NCI-H226 (cell line): ENCODE measurements around the gene ENKD1.

ENCODE experiments used
- DNase-seq: peaks from one replicate; pipeline ENCODE4 v3.0.0-alpha.2; 2015

Gene ENKD1

GRCh38 chr16:67648088-67648763 is 18.3 kb downstream of the ENKD1 start:
- DNase-seq = no peak

DNA sequence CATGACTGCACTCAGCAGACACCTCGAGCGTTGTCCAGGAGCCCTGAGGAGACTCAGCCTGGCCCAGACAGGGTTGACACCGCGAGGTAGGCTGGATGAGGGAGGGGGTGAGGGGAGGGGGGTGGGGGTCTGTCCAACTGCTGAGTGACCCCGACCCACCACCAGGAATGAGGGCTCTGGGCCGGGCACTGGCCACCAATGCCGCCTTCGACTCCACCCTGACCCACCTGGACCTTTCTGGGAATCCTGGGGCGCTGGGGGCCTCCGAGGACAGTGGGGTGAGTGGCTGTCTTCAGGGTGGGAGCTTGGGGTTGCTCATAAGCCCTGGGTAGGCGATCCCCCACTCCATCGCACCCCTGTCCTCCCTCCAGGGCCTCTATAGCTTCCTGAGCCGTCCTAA is 18.9 kb downstream of the ENKD1 start:
- no peak for DNase-seq

- no peak for DNase-seq
Observed at GRCh38 chr16:67647111-67647651, 19.4 kb downstream of the ENKD1 start.

GRCh38 chr16:67645397-67646121 is 21.0 kb downstream of the ENKD1 start:
- no peak for DNase-seq

GRCh38 chr16:67644038-67644437 is 22.5 kb downstream of the ENKD1 start:
- no peak for DNase-seq

- no peak for DNase-seq
Observed at GRCh38 chr16:67641779-67642708, 24.5 kb downstream of the ENKD1 start.

- DNase-seq = no peak
Observed at GRCh38 chr16:67637625-67638024, 28.9 kb downstream of the ENKD1 start.

- DNase-seq = no peak
Observed at GRCh38 chr16:67636713-67637112, 29.8 kb downstream of the ENKD1 start.

DNA sequence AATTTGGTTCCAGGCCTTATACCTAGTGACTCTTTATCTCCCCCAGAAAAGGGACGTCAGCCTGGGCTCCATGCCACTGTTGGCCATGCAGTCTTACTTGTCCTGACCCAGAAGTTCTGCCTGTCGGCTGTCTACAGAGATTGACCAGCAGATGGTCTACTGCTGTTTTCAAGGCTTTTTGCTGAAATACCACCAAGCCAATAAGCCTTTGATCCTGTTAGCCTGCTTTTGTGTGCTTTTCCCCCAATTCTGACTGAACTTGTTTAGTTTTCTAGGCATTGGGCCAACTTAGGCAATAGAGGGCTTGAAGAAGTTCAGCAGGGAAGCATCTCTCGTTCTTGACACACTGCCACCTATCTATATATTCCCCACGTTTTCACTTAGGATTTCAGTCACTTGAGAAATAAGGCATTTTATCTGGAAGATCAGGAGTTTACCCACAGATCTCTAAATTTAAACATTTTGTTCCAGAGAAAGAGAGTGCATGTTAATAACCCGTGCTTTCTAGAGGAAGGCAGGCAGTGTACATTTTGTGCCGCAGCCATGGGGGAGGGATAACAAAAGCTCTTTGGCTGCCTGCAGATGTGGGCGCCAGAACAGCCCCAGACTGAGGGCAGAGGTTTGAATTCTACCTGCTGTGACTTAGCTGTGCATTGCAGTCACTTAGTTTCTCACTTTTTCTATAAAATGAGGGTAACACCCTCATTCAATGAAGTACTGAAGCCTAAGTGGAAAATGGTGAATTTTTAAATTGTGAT is 34.0 kb downstream of the ENKD1 start:
- DNase-seq = no peak

- DNase-seq = no peak
Observed at GRCh38 chr16:67628216-67628615, 38.3 kb downstream of the ENKD1 start.

DNA sequence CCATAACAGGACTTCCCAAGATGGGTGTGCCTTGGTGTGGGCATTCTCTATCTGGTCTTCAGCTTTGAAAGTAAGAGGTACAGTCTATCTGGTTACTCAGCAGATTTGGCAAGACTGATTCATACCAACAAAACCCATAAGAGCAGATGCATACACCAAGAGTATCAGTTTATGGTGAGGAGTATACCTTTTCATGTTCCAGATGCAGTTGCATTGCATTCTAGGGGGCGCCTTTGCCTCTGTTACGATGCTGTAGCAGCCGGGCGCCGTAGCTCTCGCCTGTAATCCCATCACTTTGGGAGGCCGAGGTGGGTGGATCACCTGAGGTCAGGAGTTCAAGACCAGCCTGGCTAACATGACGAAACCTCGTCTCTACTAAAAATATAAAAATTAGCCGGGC is 52.7 kb downstream of the ENKD1 start:
- no peak for DNase-seq
